HG02840 (cell line): Measurements from ENCODE around the gene SMCHD1.
"Not testable (repeated sequence)": the region's sequence is repeated elsewhere in the genome, so short reads cannot be mapped to it uniquely, and the experiment has no call there.

ENCODE experiments used
- ATAC-seq: cut with Tn5 transposase; IDR thresholded peaks from one replicate; pipeline ENCODE4 v1.9.1; 2021; ENCODE audit warnings: mild to moderate bottlenecking, moderate library complexity, moderate number of reproducible peaks; ENCODE audit not compliant: unreplicated experiment, low FRiP score

Gene SMCHD1

DNA sequence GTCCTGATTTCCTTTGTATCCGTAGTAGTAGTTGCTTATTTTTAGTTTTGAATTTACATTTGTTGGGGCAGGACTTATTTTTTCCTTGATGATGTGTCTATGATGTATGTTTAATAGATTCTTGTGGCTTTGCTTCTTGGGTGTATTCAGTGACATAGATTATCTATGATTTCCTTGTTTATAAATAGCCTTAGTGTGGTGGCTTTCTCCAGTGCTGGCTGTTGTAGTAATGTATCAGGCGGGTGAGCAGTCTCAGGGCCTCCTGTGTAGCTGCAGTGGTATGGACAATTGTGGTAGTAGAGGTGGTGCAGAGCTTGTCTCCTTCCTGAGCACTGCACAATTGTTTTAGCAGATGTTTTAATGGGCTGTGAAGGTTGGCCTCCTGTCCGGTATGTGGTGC lies 60.5 kb downstream of the SMCHD1 start:
- no peak for ATAC-seq

DNA sequence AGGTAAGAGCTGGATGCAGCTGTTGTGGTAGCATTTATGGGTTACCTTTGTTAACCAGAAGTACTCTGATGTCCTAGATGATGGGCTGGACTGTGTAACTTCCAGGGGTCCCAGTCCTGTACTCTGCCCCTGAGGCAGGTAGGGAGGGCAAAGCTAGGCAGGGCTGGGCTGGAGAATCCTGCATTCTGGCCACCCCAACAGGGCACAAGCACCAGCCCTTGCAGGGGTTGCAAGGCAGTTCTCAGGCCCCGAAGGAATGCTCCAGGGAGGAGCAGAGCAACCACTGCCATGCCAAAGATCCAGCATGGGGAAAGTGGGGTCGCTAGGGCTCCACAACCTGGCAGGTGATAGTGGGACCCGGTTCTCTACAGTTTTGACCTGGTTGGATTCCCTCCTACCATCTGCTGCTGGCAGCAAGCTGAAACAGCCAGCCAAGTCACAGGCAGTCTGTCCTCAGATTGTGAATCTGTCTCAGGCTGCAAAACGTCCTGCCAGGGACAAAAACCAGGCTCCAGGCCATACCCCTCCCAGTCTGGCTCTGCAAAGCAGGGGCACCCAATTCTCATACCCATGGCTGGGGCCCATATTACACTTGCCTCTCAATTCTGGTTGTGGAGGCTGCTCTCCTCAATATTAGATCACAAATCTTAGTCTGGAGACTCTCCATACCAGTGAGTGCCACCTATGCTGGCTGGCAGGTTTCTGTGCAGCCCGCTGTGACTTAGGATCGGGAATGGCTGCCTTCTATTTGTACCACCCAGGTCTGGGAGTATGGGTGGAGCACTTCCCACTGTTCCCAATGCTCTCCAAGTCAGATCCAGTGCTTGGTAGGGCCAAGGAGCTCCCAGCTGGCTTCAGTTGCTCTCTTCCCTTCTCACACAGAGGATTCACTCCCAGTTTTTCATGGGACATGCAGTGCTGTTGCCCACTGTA lies 61.1 kb downstream of the SMCHD1 start:
- no peak for ATAC-seq

DNA sequence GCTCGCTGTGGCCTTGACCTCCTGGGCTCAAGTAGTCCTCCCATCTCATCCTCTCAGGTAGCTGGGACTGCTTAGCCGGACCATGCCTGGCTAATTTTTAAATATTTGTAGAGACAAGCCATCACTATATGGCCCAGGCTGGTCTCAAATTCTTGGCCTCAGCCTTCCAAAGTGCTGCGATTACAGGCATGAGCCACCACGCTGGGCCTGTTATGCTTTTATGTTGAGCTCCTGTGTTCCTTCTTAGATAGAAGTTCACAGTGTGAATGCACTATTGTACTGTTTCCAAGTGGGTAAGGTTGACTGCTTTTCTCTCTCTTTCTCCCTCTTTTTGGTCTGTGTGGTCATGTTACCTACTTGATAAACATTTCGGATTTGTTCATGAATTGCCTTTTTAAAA lies 61.9 kb downstream of the SMCHD1 start:
- ATAC-seq: no peak

DNA sequence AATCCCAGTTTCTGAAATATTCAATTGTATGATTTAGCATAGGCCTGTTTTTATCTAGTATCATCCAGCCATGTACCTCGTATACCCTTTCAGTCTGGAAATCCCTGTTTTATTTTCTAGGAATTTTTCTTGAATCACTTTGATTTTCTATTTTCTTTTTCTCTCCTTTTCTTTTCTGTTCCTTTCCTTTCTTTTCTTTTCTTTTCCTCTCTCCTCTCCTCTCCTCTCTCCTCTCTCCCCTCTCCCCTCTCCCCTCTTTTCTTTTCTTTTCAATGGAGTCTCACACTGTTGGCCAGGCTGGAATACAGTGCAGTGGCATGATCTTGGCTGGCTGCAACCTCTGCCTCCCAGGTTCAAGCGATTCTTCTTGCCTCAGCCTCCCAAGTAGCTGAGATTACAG lies 63.5 kb downstream of the SMCHD1 start:
- no peak for ATAC-seq

DNA sequence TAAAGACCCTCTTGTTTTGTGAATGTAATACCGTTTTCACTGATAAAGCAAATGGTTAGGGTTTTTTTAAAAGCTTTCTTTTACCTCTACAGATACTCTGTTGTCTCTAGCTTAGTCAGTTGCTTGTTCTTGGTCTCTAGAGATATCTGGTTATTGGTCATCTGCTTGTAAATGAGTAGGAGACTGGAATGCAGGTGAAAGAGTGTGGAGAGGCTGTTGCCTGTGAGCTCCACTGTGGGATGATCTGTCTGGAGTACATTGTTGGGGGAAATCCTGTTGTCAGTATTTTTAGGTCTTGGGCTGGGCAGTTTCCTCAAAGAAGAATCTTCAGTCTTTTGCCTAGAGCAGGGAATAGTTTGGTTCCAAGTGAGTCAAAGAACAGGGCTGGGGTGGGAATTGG lies 67.7 kb downstream of the SMCHD1 start:
- no peak for ATAC-seq

DNA sequence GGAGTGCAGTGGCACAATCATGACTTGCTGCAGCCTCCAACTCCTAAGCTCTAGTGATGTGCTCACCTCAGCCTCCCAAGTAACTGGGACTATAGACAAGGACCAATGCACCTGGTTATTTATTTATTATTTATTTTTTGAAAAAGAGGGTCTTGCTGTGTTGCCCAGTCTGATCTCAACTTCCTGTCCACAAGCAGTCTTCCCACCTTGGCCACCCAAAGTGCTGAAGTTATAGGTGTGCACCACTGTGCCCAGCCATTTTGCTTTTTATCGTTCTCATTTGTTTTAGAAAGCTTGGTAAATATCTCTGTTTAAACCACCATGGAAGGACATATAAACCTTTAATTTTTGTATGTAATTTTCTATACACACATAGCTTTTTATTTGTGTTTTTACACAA lies 74.2 kb downstream of the SMCHD1 start:
- ATAC-seq: no peak

DNA sequence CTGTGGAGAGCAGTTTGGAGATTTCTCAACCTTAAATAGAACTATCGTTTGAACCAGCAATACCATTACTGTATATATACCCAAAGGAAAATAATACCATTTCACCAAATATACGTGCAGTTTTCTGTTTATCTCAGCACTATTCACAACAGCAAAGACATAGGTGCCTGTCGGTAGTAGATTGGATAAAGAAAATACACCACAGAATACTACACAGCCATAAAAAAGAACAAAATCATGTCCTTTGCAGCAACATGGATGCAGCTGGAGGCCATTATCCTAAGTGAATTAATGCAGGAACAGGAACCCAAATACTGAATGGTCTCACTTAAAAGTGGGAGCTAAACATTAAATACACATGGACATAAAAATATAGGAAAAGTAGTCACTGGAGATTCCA lies 81.3 kb downstream of the SMCHD1 start:
- ATAC-seq: no peak

DNA sequence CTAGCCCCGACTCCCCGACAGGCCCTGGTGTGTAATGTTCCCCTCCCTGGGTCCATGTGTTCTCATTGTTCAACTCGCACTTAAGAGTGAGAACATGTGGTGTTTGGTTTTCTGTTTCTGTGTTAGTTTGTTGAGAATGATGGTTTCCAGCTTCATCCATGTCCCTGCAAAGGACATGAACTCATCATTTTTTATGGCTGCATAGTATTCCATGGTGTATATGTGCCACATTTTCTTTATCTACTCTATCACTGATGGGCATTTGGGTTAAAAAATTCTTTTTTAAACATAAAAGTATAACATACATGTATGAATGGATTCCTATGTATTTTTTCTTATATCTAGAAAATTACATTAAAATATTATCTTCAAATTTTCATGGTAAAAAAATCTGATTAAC lies 84.6 kb downstream of the SMCHD1 start:
- ATAC-seq: not testable (repeated sequence)

DNA sequence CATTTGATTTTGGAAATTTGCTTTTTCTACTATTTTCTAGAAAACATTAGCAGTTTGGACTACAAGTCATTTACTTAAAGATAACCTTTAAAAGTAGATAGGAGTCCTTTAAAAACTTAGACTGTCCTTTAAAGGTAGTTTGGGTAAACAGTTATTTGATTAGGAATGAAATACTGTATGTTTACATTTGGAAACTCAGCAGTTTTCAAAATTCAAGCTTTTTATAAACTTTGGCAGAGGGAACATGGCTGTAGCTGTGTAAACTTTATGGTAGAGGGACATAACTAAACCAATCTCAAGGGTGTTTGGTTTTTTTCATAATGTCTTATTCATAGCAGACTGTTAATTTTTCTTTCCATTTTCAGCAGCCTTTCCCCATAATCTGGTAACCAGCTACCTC lies 90.7 kb downstream of the SMCHD1 start:
- no peak for ATAC-seq

DNA sequence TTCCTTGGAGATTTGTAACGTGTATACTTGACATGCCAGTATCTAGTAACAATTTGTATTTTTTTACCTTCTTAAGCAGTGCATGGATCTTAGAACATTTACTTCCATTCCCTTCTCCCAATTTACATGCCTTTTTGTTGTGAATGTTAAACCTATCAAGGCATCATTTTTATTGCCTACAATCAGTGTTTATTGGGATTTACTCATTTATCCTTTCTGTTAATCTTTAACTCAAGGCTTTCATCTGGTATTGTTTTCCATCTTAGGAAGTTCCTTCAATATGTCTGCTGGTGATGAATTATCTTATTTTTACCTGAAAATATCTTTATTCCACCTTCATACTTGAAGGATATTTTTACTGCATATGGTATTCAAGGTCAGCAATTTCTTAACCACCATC lies 102.8 kb downstream of the SMCHD1 start:
- ATAC-seq: no peak

DNA sequence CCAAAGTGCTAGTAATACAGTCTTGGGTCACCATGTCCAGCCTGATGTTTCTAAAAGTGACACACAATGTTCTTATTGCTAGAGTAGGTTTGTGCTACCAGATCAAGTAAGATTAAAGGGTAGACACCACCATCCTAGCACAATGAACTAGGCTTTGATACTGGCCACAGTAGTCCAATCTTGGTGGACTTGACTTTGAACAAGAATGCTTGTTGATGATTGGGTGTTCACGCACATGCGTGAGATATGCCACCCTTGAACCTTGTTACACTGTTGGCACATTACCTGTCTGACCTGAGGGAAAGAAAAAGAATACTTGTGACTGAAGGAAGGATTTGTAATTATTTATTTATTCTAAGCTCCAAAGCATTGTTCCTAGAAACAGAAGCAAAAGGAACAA lies 119.1 kb downstream of the SMCHD1 start:
- ATAC-seq: no peak

DNA sequence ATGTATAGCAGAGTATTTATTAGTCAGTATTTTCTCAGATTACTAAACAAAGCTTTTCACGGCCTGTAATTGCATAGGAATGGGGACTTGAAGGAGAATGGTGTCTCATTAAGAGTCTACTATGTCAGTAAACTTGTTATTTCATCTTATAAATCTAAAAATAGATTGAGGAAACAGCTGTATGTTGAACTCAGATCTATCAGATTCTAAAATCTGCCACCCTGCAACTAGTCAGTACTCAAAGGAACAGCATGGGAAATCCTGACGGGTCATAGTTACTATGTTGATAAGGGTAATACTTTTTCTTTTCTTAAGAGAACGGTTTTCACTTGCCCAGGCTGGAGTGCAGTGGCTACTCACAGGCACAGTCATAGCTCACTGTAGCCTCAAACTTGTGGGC lies 121.1 kb downstream of the SMCHD1 start:
- no peak for ATAC-seq

DNA sequence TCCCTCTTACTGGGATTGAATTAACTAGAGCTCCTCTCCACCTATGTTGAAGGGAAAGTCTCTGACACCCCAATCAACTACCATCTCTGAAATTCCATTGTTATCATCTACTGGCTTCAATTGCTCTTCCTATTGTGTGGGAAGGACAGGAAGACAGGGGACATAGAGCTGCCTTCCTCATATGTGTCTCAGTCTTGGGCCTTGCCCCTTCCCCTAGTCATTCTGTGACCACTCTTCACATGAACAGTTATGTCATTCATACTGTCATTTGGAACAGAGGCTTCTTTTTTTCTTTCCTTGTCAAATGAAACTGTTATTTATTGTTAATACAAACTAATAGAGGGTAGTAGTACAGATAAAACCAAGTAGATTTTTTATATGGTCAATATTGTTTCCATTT lies 121.7 kb downstream of the SMCHD1 start:
- ATAC-seq: no peak

DNA sequence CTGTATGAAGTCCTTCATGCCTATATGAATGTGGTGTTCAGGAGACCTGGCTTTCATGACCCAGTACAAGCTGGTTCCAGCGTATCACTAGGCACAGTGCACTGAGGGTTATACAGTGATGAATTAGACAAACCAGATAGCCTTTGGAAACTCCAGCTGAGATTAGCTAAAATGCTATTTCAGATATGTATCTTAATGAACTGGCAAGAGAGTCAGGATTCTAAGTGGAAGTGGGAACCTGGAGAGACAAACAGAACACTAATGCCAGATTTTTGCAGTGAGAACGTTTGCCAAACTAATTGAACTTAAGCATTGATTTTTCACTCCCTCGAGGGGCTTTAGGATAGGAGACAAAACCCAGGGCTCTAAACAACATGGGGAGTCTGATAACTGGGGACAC lies 125.2 kb downstream of the SMCHD1 start:
- no peak for ATAC-seq

DNA sequence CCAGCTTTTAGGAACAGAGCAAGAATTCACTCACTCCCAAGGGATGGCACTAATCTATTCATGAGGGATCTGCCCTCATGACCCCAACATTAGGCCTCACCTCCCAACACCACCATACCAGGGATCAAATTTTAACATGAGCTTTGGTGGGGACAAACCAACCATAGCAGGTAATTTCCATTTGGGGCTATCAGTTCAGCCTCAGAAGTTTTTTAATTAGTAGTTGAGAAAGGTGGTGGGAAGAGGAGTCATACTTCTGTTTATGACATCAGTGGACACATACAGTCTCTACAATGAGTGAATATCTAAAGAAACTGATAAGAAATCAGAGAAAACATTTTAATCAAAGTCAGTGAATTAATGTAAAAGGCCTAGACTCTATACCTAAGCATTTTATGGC lies 131.7 kb downstream of the SMCHD1 start:
- no peak for ATAC-seq

DNA sequence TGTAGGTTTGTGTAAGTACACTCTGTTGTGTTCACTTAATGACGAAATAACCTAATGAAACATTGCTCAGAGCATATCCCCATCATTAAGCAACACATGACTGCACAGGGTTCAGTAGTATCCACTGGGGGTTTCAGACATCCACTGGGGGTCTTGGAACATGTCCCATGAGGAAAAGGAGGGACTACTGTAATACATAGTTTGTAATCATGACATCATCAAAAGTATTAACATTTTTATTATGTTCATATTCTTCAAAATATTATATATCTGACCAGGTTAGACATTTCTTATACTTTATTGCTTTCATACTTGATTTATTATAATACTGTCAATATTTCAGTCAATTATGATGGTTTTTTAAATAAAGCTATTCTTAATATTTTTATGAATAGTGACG lies 136.9 kb downstream of the SMCHD1 start:
- no peak for ATAC-seq

DNA sequence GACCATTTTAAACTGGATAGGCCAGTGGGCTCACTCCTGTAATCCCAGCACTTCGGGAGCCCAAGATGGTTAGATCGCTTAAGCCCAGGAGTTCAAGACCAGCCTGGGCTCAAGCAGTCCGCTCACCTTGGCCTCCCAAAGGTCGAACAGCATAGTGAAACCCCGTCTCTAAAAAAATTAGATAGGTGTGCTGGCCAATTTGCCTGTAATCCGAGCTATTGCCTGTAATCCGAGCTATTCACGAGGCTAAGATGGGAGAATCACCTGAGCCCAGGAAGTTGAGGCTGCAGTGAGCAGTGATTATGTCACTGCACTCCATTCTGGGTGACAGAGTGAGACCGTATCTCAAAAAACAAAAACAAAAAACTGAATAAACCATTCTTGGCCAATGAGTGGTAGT lies 138.6 kb downstream of the SMCHD1 start:
- ATAC-seq: no peak

DNA sequence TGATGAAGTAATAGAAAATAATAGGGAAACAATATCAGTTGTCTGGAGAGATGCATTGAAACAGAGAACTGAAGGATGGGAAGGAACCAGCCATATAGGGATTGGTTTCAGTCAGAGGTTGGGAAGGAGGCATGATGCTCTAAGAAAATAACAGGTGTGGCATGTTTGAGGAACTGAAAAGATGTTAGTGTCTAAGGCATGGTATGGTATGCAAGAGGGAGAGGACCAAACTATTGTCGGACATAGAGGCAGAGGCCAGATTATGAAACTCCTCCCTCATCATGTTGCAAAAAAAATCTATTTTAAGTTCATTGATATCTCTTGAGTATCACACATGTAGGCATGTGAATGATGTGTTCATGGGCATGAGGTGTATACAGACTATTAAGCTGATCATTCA lies 142.4 kb downstream of the SMCHD1 start:
- no peak for ATAC-seq

DNA sequence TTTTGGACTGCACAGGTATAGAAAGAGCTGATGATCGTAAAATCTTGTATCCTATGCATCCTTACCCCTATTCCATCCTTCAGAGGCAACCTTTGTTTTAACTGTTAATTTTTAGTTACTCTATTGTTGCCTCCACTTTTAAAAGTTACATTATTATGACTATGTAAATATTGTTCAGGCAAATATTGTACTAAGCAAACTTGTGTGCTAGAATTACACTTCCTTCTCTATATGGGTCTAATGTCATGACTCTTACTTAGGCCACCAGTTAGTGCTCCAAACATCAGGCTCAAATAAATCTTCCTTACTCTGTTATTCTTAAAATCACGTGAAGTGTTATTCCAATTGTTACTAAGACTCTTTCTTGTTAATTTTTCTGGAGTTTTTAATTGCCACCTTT lies 143.8 kb downstream of the SMCHD1 start:
- ATAC-seq: no peak

DNA sequence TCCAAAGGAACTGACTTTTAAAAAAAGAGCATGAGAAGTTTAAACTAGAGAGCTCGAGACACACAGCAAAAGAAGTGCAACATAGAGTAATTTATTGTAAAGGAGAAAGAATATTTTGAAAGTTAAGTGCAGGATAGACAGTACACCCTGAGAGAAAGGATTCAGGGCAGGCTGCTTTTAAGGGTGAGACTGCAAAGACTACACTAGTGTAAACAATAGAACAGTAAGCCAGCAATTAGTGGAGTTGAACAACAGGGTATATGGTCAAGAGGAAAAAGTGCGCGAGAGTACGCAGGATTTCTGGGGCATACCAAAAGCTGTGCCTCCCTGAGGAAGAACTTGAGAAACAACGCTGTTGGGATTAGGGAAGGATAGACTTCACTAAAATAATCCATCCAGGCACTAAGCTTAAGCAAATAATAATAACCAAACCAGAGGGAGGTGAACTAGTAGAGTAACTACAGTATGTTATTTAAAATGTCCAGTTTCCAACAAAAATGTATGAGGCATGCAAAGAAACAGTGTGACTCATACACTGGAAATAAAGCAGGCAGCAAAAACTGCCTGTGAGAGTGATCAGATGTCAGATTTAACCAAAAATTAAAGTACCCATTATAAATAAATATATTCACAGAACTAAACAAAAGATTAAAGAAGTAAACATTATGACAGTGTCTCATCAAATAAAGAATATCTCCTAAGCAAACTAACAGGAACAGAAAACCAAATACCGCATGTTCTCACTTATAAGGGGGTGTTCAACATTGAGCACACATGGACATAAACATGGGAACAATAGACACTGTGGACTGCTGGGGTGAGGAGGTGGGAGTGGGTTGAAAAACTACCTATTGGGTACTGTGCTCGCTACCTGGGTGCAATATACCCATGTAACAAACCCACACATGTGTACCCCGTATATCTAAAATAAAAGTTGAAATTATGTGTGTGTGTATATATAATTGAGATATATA lies 150.7 kb downstream of the SMCHD1 start:
- ATAC-seq: no peak

DNA sequence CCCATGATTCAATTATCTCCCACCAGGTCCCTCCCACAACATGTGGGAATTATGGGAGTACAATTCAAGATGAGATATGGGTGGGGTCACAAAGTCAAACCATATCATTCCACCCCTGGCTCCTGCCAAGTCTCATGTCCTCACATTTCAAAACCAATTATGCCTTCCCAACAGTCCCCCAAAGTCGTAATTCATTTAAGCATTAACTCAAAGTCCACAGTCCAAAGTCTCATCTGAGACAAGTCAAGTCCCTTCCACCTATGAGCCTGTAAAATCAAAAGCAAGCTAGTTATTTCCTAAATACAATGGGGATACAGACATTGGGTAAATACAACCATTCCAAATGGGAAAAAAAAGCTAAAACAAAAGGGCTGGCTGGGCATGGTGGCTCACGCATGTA lies 153.1 kb downstream of the SMCHD1 start:
- ATAC-seq: not testable (repeated sequence)
